ENCODE results near the gene DNAJA1.

DNA sequence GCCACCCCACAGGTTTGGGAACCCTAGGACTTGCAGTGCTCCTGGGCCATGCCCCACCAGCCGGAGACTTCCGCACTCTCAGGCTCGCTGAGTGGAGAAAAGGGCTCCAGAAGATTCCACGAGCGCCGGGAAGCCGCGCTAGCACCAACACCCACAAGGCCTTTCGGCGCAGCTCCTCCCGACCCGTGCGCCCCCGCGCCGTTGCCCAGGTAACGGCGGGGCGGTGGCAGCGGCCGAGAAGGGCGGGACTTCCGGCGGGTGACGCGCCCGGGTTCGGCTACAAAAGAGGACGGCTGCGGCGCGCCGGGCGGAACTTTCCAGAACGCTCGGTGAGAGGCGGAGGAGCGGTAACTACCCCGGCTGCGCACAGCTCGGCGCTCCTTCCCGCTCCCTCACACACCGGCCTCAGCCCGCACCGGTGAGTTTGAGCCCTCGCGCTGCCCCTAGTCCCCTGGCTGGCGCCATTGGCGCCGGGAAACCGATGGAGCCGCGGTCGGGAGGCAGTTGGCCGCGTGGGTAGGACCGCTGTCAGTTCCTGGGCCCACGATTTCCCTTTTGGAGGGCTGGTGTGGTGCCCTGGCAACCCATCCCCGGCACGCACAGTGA lies at the start of gene DNAJA1:
- TF ChIP-seq, protein P1, sequence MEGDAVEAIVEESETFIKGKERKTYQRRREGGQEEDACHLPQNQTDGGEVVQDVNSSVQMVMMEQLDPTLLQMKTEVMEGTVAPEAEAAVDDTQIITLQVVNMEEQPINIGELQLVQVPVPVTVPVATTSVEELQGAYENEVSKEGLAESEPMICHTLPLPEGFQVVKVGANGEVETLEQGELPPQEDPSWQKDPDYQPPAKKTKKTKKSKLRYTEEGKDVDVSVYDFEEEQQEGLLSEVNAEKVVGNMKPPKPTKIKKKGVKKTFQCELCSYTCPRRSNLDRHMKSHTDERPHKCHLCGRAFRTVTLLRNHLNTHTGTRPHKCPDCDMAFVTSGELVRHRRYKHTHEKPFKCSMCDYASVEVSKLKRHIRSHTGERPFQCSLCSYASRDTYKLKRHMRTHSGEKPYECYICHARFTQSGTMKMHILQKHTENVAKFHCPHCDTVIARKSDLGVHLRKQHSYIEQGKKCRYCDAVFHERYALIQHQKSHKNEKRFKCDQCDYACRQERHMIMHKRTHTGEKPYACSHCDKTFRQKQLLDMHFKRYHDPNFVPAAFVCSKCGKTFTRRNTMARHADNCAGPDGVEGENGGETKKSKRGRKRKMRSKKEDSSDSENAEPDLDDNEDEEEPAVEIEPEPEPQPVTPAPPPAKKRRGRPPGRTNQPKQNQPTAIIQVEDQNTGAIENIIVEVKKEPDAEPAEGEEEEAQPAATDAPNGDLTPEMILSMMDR (IDR thresholded peaks at IDR 0.05) = no peak
- TF ChIP-seq POLR2A (IDR thresholded peaks at IDR 0.05) = peak; percentile 95 to 96
